HG03432 (cell line): ENCODE results near the gene SAMD1.
A peak's percentile ranks its signal among the peaks of the same experiment; 100 is the strongest.

Experiments
- ATAC-seq: cut with Tn5 transposase; IDR thresholded peaks from one replicate; pipeline ENCODE4 v1.9.1; 2021; ENCODE audit warnings: mild to moderate bottlenecking, moderate library complexity; ENCODE audit not compliant: unreplicated experiment

SAMD1 gene

GRCh38 chr19:14090509-14091080 lies at the start of gene SAMD1:
Gene SAMD1 (minus strand): TSS chr19:14090751.
- ATAC-seq: peak; percentile 45

GRCh38 chr19:14139944-14140343 lies 49.4 kb upstream of the SAMD1 start:
- ATAC-seq: no peak

- ATAC-seq: no peak
These were observed 48.2 kb upstream of the SAMD1 start for GRCh38 chr19:14138576-14139265.

GRCh38 chr19:14136509-14137281 lies 46.1 kb upstream of the SAMD1 start, which contains the start of gene ASF1B:
Gene ASF1B (minus strand): TSS chr19:14136589. CDS start chr19:14136456, 133 bp downstream.
- peak; percentile 80 for ATAC-seq

GRCh38 chr19:14135985-14136508 lies 45.5 kb upstream of the SAMD1 start:
- ATAC-seq: no peak

GRCh38 chr19:14135355-14135754 lies 44.8 kb upstream of the SAMD1 start:
- ATAC-seq: no peak

GRCh38 chr19:14127929-14128509 lies 37.5 kb upstream of the SAMD1 start:
- no peak for ATAC-seq

GRCh38 chr19:14127176-14127575 lies 36.6 kb upstream of the SAMD1 start:
- no peak for ATAC-seq

- no peak for ATAC-seq
These were observed 32.4 kb upstream of the SAMD1 start for GRCh38 chr19:14122924-14123323.

- no peak for ATAC-seq
These were observed 29.9 kb upstream of the SAMD1 start for GRCh38 chr19:14120497-14120780.

- ATAC-seq: no peak
These were observed 29.3 kb upstream of the SAMD1 start for GRCh38 chr19:14119644-14120496.

GRCh38 chr19:14119146-14119545 lies 28.6 kb upstream of the SAMD1 start:
- ATAC-seq: no peak

- peak; percentile 29 for ATAC-seq
These were observed 27.9 kb upstream of the SAMD1 start for GRCh38 chr19:14118165-14119051.

- ATAC-seq: peak; percentile 82
These were observed 27.2 kb upstream of the SAMD1 start, which contains the start of gene PRKACA for GRCh38 chr19:14117668-14118164. Gene PRKACA (minus strand): TSS chr19:14117762. CDS start chr19:14117547, 215 bp downstream.

GRCh38 chr19:14116918-14117578 lies 26.5 kb upstream of the SAMD1 start:
- peak; percentile 17 for ATAC-seq

- ATAC-seq: no peak
These were observed 26.0 kb upstream of the SAMD1 start for GRCh38 chr19:14116525-14116917.

GRCh38 chr19:14115756-14116155 lies 25.2 kb upstream of the SAMD1 start:
- ATAC-seq: no peak

GRCh38 chr19:14114854-14115253 lies 24.3 kb upstream of the SAMD1 start:
- ATAC-seq: no peak

- no peak for ATAC-seq
These were observed 23.9 kb upstream of the SAMD1 start for GRCh38 chr19:14114439-14114838.
